NCI-H1694 (cell line): ENCODE results near the gene ARPIN.
"Not testable (repeated sequence)": the region's sequence is repeated elsewhere in the genome, so short reads cannot be mapped to it uniquely, and the experiment has no call there.

Source experiments
- DNase-seq: peaks from one replicate; lab custom pipeline; 2025; lab: John Stamatoyannopoulos, UW

ARPIN gene

GRCh38 chr15:89910891-89911626 is 1.7 kb downstream of the ARPIN start:
- DNase-seq: no peak

- DNase-seq: no peak
Observed at GRCh38 chr15:89909611-89910010, 3.1 kb downstream of the ARPIN start.

- DNase-seq: no peak
Observed at GRCh38 chr15:89908226-89908625, 4.5 kb downstream of the ARPIN start.

DNA sequence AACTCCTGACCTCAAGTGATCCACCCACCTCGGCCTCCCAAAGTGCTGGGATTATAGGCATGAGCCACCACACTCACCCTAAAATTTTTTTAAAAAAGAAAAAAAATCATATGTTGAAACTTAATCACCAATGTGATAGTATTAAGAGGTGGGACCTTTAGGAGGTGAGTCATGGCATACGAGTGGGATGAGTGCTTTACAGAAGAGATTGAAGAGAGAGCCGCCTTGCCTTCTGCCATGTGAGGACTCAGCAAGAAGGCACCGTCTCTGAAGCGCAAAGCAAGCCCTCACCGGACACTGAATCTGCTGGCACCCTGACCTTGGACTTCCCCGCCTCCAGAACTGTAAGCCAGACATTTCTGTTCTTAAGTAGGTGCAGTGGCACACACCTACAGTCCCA is 5.5 kb downstream of the ARPIN start:
- no peak for DNase-seq

GRCh38 chr15:89905846-89906378 is 6.8 kb downstream of the ARPIN start:
- DNase-seq: no peak

DNA sequence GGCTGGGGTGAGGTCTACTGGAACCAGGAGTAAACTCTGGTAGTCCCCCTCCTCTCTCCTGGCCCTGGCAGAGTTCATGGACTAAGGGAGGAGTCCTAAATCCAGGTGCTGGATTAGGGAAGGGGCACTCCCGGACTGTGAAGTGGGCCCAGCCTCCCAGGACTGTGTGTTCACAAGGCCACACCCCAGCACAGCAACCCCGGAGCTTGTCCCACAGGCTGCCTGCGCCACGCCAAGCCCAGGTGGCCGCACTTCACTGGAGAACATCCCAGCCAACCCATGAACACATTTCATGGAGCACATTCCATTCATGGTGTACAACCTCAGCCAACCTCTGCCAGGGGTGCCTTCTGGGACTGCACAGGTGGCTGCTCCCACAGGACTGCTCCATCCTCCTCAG is 8.2 kb downstream of the ARPIN start:
- no peak for DNase-seq

- no peak for DNase-seq
Observed at GRCh38 chr15:89903858-89904130, 9.0 kb downstream of the ARPIN start.

- no peak for DNase-seq
Observed at GRCh38 chr15:89903015-89903857, 9.5 kb downstream of the ARPIN start.

GRCh38 chr15:89900849-89901248 is 11.9 kb downstream of the ARPIN start:
- DNase-seq: no peak

GRCh38 chr15:89899951-89900567 is 12.7 kb downstream of the ARPIN start:
- DNase-seq: no peak

- no peak for DNase-seq
Observed at GRCh38 chr15:89899295-89899945, 13.3 kb downstream of the ARPIN start.

DNA sequence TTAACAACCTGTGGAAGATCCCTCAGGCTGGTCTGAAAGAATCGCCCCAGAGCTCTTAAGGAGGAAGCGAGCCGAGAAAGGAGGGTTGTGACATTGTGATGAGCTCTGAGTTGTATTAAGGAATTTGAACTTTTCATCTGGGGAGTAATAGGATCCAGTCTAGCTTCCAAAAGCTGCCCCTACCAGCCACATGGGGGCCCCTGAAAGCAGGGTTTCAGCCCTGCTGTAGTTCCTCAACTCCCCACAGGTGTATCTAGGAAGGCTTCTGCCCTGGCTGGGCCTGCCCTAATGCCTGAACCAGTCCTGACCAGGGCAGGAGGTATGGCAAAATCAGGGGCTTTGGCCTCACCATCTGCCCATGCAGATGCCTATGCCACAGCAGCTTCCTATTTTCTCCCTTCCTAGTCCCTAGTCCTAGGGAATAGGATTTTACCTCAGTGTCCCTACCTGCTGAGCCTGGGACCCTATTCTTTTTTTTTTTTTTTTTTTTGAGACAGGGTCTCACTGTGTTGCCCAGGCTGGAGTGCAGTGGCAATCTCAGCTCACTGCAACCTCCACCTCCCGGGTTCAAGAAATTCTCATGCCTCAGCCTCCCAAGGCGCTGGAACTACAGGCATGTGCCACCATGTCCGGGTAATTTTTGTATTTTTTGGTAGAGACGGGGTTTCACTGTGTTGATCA is 14.0 kb downstream of the ARPIN start:
- DNase-seq: peak; percentile 24

DNA sequence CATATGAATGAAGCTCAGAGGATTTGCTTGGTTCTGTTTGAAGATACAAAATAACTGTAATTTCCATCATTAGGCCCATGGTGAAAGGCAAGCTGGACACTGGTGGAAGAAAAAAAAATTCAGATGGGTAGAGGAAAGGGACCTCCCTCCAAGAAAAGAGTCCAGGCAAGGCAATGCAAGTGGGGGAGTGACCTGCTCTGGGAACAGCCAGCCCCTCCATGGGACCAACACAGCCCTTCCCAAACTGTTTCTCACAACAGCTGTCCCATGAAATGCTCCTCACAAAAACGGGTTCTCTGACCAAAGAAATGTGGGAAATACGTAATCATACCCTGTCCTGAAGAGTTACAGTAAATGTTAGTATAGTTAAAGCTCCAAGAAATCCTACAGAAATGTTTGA is 14.6 kb downstream of the ARPIN start:
- no peak for DNase-seq

GRCh38 chr15:89893696-89894447 is 18.9 kb downstream of the ARPIN start, which contains the start of gene AP3S2:
TSS of gene AP3S2 (minus strand) at chr15:89893994. CDS start at chr15:89893949, 45 bp downstream.
- DNase-seq: peak; percentile 51

GRCh38 chr15:89893027-89893426 is 19.7 kb downstream of the ARPIN start:
- no peak for DNase-seq

- no peak for DNase-seq
Observed at GRCh38 chr15:89888214-89888804, 24.4 kb downstream of the ARPIN start.

- DNase-seq: no peak
Observed at GRCh38 chr15:89885611-89886010, 27.1 kb downstream of the ARPIN start.

- not testable (repeated sequence) for DNase-seq
Observed at GRCh38 chr15:89885179-89885578, 27.6 kb downstream of the ARPIN start.

- DNase-seq: no peak
Observed at GRCh38 chr15:89883518-89883917, 29.2 kb downstream of the ARPIN start.

DNA sequence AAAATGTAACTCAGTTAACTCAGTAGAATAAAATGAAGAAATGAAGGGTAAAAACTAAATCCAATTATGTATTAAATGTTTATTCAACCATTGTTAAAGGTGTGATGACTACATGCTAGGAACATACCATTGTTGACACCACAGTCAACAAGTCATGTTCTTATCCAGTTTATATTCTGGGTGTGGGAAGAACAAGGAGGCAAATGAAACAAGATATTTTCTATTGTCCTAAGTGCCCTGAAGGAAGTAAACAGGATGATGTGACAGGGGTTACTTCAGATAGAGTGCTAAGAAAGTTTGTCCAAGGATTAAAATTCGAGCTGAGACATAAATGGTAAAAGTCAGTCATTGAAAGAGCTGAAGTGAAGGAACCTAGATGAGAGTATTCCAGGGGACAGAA is 32.0 kb downstream of the ARPIN start:
- DNase-seq: no peak

DNA sequence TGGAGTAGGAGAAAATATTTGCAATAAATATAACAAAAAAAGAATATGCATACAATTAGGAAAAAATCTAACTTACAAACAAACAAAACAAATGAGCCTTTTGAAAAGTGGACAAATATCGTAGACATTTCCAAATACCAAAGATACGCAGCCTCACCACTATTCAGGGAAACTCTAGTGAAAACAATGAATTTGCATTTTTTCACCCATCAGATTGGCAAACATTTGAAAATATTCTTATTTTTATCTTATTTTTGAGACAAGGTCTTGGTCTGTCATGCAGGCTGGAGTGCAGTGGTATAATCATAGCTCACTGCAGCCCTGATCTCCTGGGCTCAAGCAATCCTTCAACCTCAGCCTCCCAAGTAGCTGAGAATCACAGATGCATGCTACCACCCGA is 34.4 kb downstream of the ARPIN start:
- no peak for DNase-seq
